Measurements from ENCODE around the gene USP6NL. TPM values are rescaled to one million over a fixed set of nuclear protein-coding genes. Genes with fewer than 3 reads are reported as not detected.

Gene USP6NL
- total RNA-seq, 1 experiment from 2014 or later: 27.5 TPM

GRCh38 chr10:11562888-11563287 lies 48.6 kb downstream of the USP6NL start:
- TF ChIP-seq CTCF (IDR thresholded peaks at IDR 0.05; ENCODE audit: unreplicated experiment): no peak
- DNase-seq: no peak
- H3K4me1 Mint-ChIP-seq (ENCODE audit: low read depth, unreplicated experiment): peaks cover 59% of the 10 kb centered on the region
- H3K4me3 Mint-ChIP-seq (ENCODE audit: low read depth, unreplicated experiment): no peak overlapping the region
- H3K27me3 Mint-ChIP-seq (ENCODE audit: unreplicated experiment): no peaks in the 10 kb centered on the region
- no peak overlapping the region for H3K27ac Mint-ChIP-seq (ENCODE audit: unreplicated experiment)
- CTCF ChIA-PET: no interaction called here
- no peaks in the 10 kb centered on the region for H3K9me3 Mint-ChIP-seq (ENCODE audit: low read depth, unreplicated experiment)
- intact Hi-C loops (cut with micrococcal nuclease; ENCODE audit: unreplicated experiment): no loop called here
- BruUV-seq (replicated peaks): no TSS peak
- no peaks in the 10 kb centered on the region for H3K36me3 Mint-ChIP-seq (ENCODE audit: insufficient read depth, unreplicated experiment)

GRCh38 chr10:11560076-11560709 lies 51.3 kb downstream of the USP6NL start:
- Mint-ChIP-seq H3K4me3 (ENCODE audit: low read depth, unreplicated experiment) (peak overlapping the region; percentile 41), H3K4me1 (ENCODE audit: low read depth, unreplicated experiment) (peaks cover 67% of the 10 kb centered on the region), H3K27ac (ENCODE audit: unreplicated experiment) (no peak overlapping the region), H3K27me3 (ENCODE audit: unreplicated experiment) (no peaks in the 10 kb centered on the region), H3K9me3 (ENCODE audit: low read depth, unreplicated experiment) (peaks cover 4% of the 10 kb centered on the region), H3K36me3 (ENCODE audit: insufficient read depth, unreplicated experiment) (peaks cover 5% of the 10 kb centered on the region)
- no TSS peak for BruUV-seq (replicated peaks)
- DNase-seq: no peak
- no peak for TF ChIP-seq CTCF (IDR thresholded peaks at IDR 0.05; ENCODE audit: unreplicated experiment)
- CTCF ChIA-PET: interaction anchor here (0.6 to 1.2 kb wide), 3 partner anchors 8 to 127 kb away, joined by 3 read pairs; no protein-coding TSS in a partner anchor
- intact Hi-C loops (cut with micrococcal nuclease; ENCODE audit: unreplicated experiment): loop anchor here (1.0 kb wide), 1 partner anchor 8 kb away; no protein-coding TSS in a partner anchor

GRCh38 chr10:11557967-11558366 lies 53.5 kb downstream of the USP6NL start:
- H3K36me3 Mint-ChIP-seq (ENCODE audit: insufficient read depth, unreplicated experiment): peaks cover 17% of the 10 kb centered on the region
- DNase-seq: no peak
- no TSS peak for BruUV-seq (replicated peaks)
- H3K4me3 Mint-ChIP-seq (ENCODE audit: low read depth, unreplicated experiment): no peak overlapping the region
- peaks cover 79% of the 10 kb centered on the region for H3K4me1 Mint-ChIP-seq (ENCODE audit: low read depth, unreplicated experiment)
- H3K9me3 Mint-ChIP-seq (ENCODE audit: low read depth, unreplicated experiment): peaks cover 4% of the 10 kb centered on the region
- TF ChIP-seq CTCF (IDR thresholded peaks at IDR 0.05; ENCODE audit: unreplicated experiment): no peak
- H3K27ac Mint-ChIP-seq (ENCODE audit: unreplicated experiment): no peak overlapping the region
- H3K27me3 Mint-ChIP-seq (ENCODE audit: unreplicated experiment): no peaks in the 10 kb centered on the region
- CTCF ChIA-PET: no interaction called here
- intact Hi-C loops (cut with micrococcal nuclease; ENCODE audit: unreplicated experiment): no loop called here

GRCh38 chr10:11557513-11557912 lies 53.9 kb downstream of the USP6NL start:
- Mint-ChIP-seq H3K27ac (ENCODE audit: unreplicated experiment) (no peak overlapping the region), H3K27me3 (ENCODE audit: unreplicated experiment) (no peaks in the 10 kb centered on the region), H3K36me3 (ENCODE audit: insufficient read depth, unreplicated experiment) (peaks cover 21% of the 10 kb centered on the region), H3K9me3 (ENCODE audit: low read depth, unreplicated experiment) (peaks cover 4% of the 10 kb centered on the region), H3K4me1 (ENCODE audit: low read depth, unreplicated experiment) (peaks cover 83% of the 10 kb centered on the region), H3K4me3 (ENCODE audit: low read depth, unreplicated experiment) (no peak overlapping the region)
- CTCF ChIA-PET: no interaction called here
- DNase-seq: no peak
- no TSS peak for BruUV-seq (replicated peaks)
- intact Hi-C loops (cut with micrococcal nuclease; ENCODE audit: unreplicated experiment): no loop called here
- no peak for TF ChIP-seq CTCF (IDR thresholded peaks at IDR 0.05; ENCODE audit: unreplicated experiment)

Measured in Calu3 (cell line).